ENCODE results near the gene ADCYAP1R1.

GRCh38 chr7:31145339-31145738 is 93.2 kb downstream of the ADCYAP1R1 start:
- TF ChIP-seq, protein P1, sequence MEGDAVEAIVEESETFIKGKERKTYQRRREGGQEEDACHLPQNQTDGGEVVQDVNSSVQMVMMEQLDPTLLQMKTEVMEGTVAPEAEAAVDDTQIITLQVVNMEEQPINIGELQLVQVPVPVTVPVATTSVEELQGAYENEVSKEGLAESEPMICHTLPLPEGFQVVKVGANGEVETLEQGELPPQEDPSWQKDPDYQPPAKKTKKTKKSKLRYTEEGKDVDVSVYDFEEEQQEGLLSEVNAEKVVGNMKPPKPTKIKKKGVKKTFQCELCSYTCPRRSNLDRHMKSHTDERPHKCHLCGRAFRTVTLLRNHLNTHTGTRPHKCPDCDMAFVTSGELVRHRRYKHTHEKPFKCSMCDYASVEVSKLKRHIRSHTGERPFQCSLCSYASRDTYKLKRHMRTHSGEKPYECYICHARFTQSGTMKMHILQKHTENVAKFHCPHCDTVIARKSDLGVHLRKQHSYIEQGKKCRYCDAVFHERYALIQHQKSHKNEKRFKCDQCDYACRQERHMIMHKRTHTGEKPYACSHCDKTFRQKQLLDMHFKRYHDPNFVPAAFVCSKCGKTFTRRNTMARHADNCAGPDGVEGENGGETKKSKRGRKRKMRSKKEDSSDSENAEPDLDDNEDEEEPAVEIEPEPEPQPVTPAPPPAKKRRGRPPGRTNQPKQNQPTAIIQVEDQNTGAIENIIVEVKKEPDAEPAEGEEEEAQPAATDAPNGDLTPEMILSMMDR (IDR thresholded peaks at IDR 0.05; ENCODE audit: low read depth, low read length, poor library complexity, severe bottlenecking) = no peak
- TF ChIP-seq EZH2phosphoT487 (IDR thresholded peaks at IDR 0.05; ENCODE audit: borderline replicate concordance, low read length) = no peak

Data from DOHH2 (cell line).